Measurements from ENCODE around the gene FAM219A.

DNA sequence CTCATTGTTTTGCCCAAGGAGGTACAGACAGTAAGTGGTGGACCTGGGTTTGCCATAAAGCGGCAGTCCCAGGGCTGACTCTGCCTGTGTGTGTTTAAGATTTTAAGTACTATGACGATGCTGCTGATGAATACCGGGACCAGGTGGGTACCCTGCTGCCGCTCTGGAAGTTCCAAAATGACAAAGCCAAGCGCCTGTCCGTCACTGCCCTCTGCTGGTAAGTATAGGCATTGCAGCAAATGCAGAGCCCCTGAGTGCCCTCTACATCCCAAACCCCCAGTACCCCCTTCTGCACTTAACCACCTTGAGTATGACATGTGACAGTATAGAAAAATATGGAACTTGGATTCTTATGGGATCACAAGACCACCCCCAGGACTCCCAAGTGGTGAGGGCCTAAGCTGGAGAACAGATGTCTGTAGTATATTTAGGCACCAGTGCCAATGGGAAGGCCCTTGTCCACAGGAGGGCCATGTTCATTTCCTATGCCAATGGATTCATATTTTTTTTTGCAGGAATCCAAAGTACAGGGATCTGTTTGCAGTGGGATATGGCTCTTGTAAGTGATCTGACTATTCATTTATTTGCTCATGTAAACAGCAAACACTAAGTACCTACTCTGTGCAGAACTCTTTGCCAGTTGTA is 42.4 kb upstream of the FAM219A start:
- TF ChIP-seq, protein P1, sequence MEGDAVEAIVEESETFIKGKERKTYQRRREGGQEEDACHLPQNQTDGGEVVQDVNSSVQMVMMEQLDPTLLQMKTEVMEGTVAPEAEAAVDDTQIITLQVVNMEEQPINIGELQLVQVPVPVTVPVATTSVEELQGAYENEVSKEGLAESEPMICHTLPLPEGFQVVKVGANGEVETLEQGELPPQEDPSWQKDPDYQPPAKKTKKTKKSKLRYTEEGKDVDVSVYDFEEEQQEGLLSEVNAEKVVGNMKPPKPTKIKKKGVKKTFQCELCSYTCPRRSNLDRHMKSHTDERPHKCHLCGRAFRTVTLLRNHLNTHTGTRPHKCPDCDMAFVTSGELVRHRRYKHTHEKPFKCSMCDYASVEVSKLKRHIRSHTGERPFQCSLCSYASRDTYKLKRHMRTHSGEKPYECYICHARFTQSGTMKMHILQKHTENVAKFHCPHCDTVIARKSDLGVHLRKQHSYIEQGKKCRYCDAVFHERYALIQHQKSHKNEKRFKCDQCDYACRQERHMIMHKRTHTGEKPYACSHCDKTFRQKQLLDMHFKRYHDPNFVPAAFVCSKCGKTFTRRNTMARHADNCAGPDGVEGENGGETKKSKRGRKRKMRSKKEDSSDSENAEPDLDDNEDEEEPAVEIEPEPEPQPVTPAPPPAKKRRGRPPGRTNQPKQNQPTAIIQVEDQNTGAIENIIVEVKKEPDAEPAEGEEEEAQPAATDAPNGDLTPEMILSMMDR (IDR thresholded peaks at IDR 0.05): peak in 1 of 3 donors; percentile 93
- no peak for TF ChIP-seq POLR2A (IDR thresholded peaks at IDR 0.05)

All from lower leg skin (tissue), 3 donors.